ENCODE data around the gene HOXA4.

The HOXA4 gene

GRCh38 chr7:27115221-27116026 is 15.1 kb downstream of the HOXA4 start:
- DNase-seq = no peak

- no peak for DNase-seq
These were observed 15.7 kb downstream of the HOXA4 start for GRCh38 chr7:27114881-27115220.

- no peak for DNase-seq
These were observed 16.4 kb downstream of the HOXA4 start for GRCh38 chr7:27113991-27114769.

GRCh38 chr7:27112955-27113949 is 17.3 kb downstream of the HOXA4 start:
- DNase-seq = no peak

- DNase-seq = no peak
These were observed 18.2 kb downstream of the HOXA4 start for GRCh38 chr7:27112361-27112760.

GRCh38 chr7:27111751-27112277 is 18.7 kb downstream of the HOXA4 start:
- no peak for DNase-seq

- no peak for DNase-seq
These were observed 19.4 kb downstream of the HOXA4 start for GRCh38 chr7:27111042-27111750.

GRCh38 chr7:27110186-27111031 is 20.1 kb downstream of the HOXA4 start:
- DNase-seq = no peak

- DNase-seq = no peak
These were observed 20.9 kb downstream of the HOXA4 start for GRCh38 chr7:27109466-27110185.

GRCh38 chr7:27108390-27109127 is 22.0 kb downstream of the HOXA4 start:
- no peak for DNase-seq

GRCh38 chr7:27107391-27108381 is 22.9 kb downstream of the HOXA4 start:
- no peak for DNase-seq

- no peak for DNase-seq
These were observed 23.7 kb downstream of the HOXA4 start for GRCh38 chr7:27106901-27107240.

GRCh38 chr7:27106181-27106900 is 24.2 kb downstream of the HOXA4 start:
- no peak for DNase-seq

- DNase-seq = no peak
These were observed 25.1 kb downstream of the HOXA4 start for GRCh38 chr7:27105301-27106031.

- no peak for DNase-seq
These were observed 26.1 kb downstream of the HOXA4 start for GRCh38 chr7:27104341-27105058.

- DNase-seq = no peak
These were observed 26.9 kb downstream of the HOXA4 start for GRCh38 chr7:27103489-27104226.

Data from CD4-positive, alpha-beta T cell treated with Interleukin-4 for 4 hours (primary cell).